Femur (tissue), 1 donor: ENCODE results near the gene C6orf58.
"Not testable (repeated sequence)": the region's sequence is repeated elsewhere in the genome, so short reads cannot be mapped to it uniquely, and the experiment has no call there.

Source experiments
- DNase-seq: peaks from one replicate; pipeline ENCODE4 v3.0.0-alpha.2; 2017

The C6orf58 gene

GRCh38 chr6:127593456-127593855 is 16.5 kb downstream of the C6orf58 start:
- DNase-seq: not testable (repeated sequence)

DNA sequence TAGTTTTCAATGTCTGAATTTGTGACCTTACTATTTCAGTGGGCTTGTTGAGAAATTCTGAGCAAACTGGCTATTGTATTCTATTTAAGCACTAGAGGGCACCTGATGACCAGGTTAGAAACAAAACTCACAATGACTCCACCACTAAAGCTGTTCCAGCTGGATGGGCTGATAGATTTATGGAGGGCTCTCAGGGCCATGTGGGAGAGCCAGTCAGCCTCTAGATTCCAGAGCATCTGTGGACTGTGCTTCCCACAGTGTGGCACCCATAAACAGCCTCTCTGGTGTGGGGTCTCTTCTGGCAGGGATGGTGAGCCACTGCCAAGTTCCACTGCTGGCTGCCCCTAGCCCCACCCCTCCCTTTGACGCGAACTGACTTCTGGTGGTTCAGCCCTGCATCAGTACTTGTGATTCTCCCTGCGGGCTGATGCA is 29.2 kb downstream of the C6orf58 start:
- DNase-seq: no peak

GRCh38 chr6:127608554-127609270 is 31.7 kb downstream of the C6orf58 start:
- DNase-seq: no peak

- no peak for DNase-seq
These were observed 41.8 kb downstream of the C6orf58 start for GRCh38 chr6:127618729-127619128.

- DNase-seq: no peak
These were observed 53.8 kb downstream of the C6orf58 start for GRCh38 chr6:127630800-127631199.

DNA sequence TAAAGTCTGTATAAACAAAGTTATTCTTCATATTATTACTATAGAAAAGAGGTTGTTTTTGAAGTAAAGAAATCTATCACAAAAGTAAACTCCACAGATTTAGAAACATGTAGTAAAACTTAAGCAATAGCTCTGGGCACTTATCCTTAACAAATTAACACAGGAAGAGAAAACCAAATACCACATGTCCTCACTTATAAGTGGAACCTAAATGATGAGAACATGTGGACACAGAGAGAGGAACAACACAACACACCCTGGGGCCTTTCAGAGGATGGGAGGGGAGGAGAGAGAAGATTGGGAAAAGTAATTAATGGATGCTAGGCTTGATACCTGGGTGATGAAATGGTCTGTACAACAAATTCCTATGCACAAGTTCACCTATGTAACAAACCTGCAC is 57.2 kb downstream of the C6orf58 start:
- no peak for DNase-seq

- no peak for DNase-seq
These were observed 58.1 kb downstream of the C6orf58 start for GRCh38 chr6:127635091-127635490.

GRCh38 chr6:127637830-127638409 is 60.9 kb downstream of the C6orf58 start:
- no peak for DNase-seq
